H1 (cell line): Measurements from ENCODE around the gene PACSIN2. TPM values are rescaled to one million over a fixed set of nuclear protein-coding genes. Genes with fewer than 3 reads are reported as not detected.
A peak's percentile ranks its signal among the peaks of the same experiment; 100 is the strongest.

Experiments
- CTCF ChIA-PET: fragments of 300-600 bp; sonication (Branson Sonifier 250); formaldehyde crosslinking; loops from one replicate; lab custom pipeline; 2021; ENCODE audit not compliant: partially characterized antibody; lab: Charles Lee
- POLR2A ChIA-PET: fragments of 300-600 bp; sonication (Branson Sonifier 250); formaldehyde crosslinking; loops from one replicate; lab custom pipeline; 2021; ENCODE audit warnings: inconsistent platforms; ENCODE audit not compliant: partially characterized antibody; lab: Charles Lee
- DNase-seq, 2 experiments: peaks; one replicate each; pipeline versions ENCODE4 v3.0.0 to v3.0.0-alpha.2; 2010 to 2022; ENCODE audit warnings: low spot score in 2 of 2, low read depth in 1 of 2, mixed read lengths in 1 of 2
- FAIRE-seq: peaks from 2 replicates; lab custom pipeline; 2011; peaks lifted over from hg19 to GRCh38; lab: Jason Lieb, UNC
- H2AFZ ChIP-seq: 2 replicates; pipeline ENCODE4 v1.8.1; 2012; ENCODE audit warnings: low read length, inconsistent platforms
- H2AK5ac ChIP-seq: 2 replicates; pipeline ENCODE4 v1.6.1; 2013; ENCODE audit warnings: low read depth, low read length
- H2BK120ac ChIP-seq: replicated peaks from 2 replicates; pipeline ENCODE3; 2013; ENCODE audit warnings: low read depth, low read length, inconsistent platforms
- H2BK12ac ChIP-seq: 2 replicates; pipeline ENCODE4 v1.6.1; 2013; ENCODE audit warnings: low read depth, low read length
- H2BK15ac ChIP-seq: 2 replicates; pipeline ENCODE4 v1.6.1; 2013; ENCODE audit warnings: low read length
- H2BK20ac ChIP-seq: 2 replicates; pipeline ENCODE4 v1.6.1; 2013; ENCODE audit warnings: low read length
- H2BK5ac ChIP-seq: 2 replicates; pipeline ENCODE4 v1.6.1; 2013; ENCODE audit warnings: low read depth, low read length
- H3K14ac ChIP-seq: 2 replicates; pipeline ENCODE4 v1.6.1; 2013; ENCODE audit warnings: inconsistent platforms; ENCODE audit not compliant: insufficient read length
- H3K18ac ChIP-seq: 2 replicates; pipeline ENCODE4 v1.6.1; 2013; ENCODE audit warnings: low read length; ENCODE audit errors: extremely low read depth
- H3K23ac ChIP-seq: 2 replicates; pipeline ENCODE4 v1.6.1; 2013; ENCODE audit warnings: inconsistent platforms; ENCODE audit not compliant: insufficient read length
- H3K23me2 ChIP-seq: 2 replicates; pipeline ENCODE4 v1.6.1; 2013; ENCODE audit warnings: low read depth, low read length
- H3K27ac ChIP-seq: 2 replicates; pipeline ENCODE4 v1.6.1; 2011; ENCODE audit warnings: low read depth, low read length, inconsistent platforms
- H3K27me3 ChIP-seq, 4 experiments: replicated peaks in 1 of 4; 1 replicate in 1 of 4; 2 replicates in 3 of 4; pipeline versions ENCODE4 v1.6.1 to v1.8.1; 2011 to 2013; ENCODE audit warnings: low read length in 3 of 4, mild to moderate bottlenecking in 3 of 4, inconsistent platforms in 2 of 4, mixed read lengths in 2 of 4, moderate library complexity in 1 of 4; ENCODE audit not compliant: control insufficient read depth in 3 of 4, insufficient read depth in 3 of 4; ENCODE audit errors: extremely low read depth in 1 of 4
- H3K36me3 ChIP-seq, 4 experiments: 2 replicates each; pipeline versions ENCODE4 v1.6.1 to v1.8.1; 2011 to 2013; ENCODE audit warnings: mild to moderate bottlenecking in 4 of 4, low read length in 3 of 4, moderate library complexity in 2 of 4, control low read depth in 1 of 4, inconsistent platforms in 1 of 4; ENCODE audit not compliant: insufficient read depth in 4 of 4, control insufficient read depth in 2 of 4
- H3K4ac ChIP-seq: replicated peaks from 2 replicates; pipeline ENCODE3; 2013; ENCODE audit warnings: low read length, low read depth, mixed read lengths, inconsistent platforms; ENCODE audit not compliant: insufficient read length
- H3K4me1 ChIP-seq, 4 experiments: replicated peaks in 1 of 4; 1 replicate in 1 of 4; 2 replicates in 3 of 4; pipeline versions ENCODE4 v1.6.1 to v1.8.1; 2011 to 2013; ENCODE audit warnings: low read length in 3 of 4, inconsistent platforms in 2 of 4, mixed read lengths in 1 of 4; ENCODE audit not compliant: insufficient read depth in 4 of 4, control insufficient read depth in 3 of 4
- H3K4me2 ChIP-seq, 2 experiments: 2 replicates each; pipeline versions ENCODE4 v1.6.1 to v1.8.1; 2011 to 2013; ENCODE audit warnings: low read depth in 2 of 2, low read length in 2 of 2, control low read depth in 1 of 2, inconsistent platforms in 1 of 2, mild to moderate bottlenecking in 1 of 2; ENCODE audit not compliant: insufficient read depth in 1 of 2
- H3K4me3 ChIP-seq, 4 experiments: fragments of 200-600, 300-600 bp in 1 of 4; sonication (generic), shearing (Covaris generic), sonication (Bioruptor Twin) in 1 of 4; 2 replicates each; pipeline versions ENCODE4 v1.5.1 to v1.8.1; 2011 to 2016; ENCODE audit warnings: low read length in 4 of 4, low read depth in 3 of 4, control low read depth in 2 of 4, inconsistent platforms in 2 of 4, mild to moderate bottlenecking in 2 of 4, mixed read lengths in 1 of 4, moderate library complexity in 1 of 4; ENCODE audit not compliant: insufficient read depth in 2 of 4; ENCODE audit errors: extremely low read depth in 1 of 4
- H3K56ac ChIP-seq: replicated peaks from 2 replicates; pipeline ENCODE3; 2013; ENCODE audit warnings: low read depth, mild to moderate bottlenecking, mixed read lengths, low read length, inconsistent platforms; ENCODE audit not compliant: insufficient read length
- H3K79me1 ChIP-seq: 2 replicates; pipeline ENCODE4 v1.6.1; 2013; ENCODE audit warnings: low read depth, low read length, control low read depth
- H3K79me2 ChIP-seq, 2 experiments: 2 replicates each; pipeline versions ENCODE4 v1.6.1 to v1.8.1; 2012 to 2013; ENCODE audit warnings: low read length in 2 of 2, mild to moderate bottlenecking in 2 of 2, inconsistent platforms in 1 of 2; ENCODE audit not compliant: insufficient read depth in 2 of 2, control insufficient read depth in 1 of 2
- H3K9ac ChIP-seq, 4 experiments: replicated peaks in 1 of 4; 1 replicate in 1 of 4; 2 replicates in 3 of 4; pipeline versions ENCODE4 v1.6.1 to v1.8.1; 2011 to 2013; ENCODE audit warnings: low read depth in 3 of 4, low read length in 3 of 4, control low read depth in 2 of 4, mild to moderate bottlenecking in 2 of 4, moderate library complexity in 2 of 4, inconsistent platforms in 1 of 4; ENCODE audit errors: extremely low read depth in 1 of 4
- H3K9me3 ChIP-seq, 2 experiments: 2 replicates each; pipeline versions ENCODE4 v1.6.1 to v1.8.1; 2012 to 2013; ENCODE audit warnings: mild to moderate bottlenecking in 2 of 2, moderate library complexity in 2 of 2, control low read depth in 1 of 2, inconsistent platforms in 1 of 2, low read depth in 1 of 2, low read length in 1 of 2, mixed read lengths in 1 of 2; ENCODE audit not compliant: insufficient read depth in 2 of 2
- H4K20me1 ChIP-seq, 2 experiments: replicated peaks in 1 of 2; 2 replicates each; pipeline versions ENCODE3 to v1.8.1; 2011 to 2013; ENCODE audit warnings: inconsistent platforms in 2 of 2, low read length in 2 of 2, mild to moderate bottlenecking in 1 of 2; ENCODE audit not compliant: insufficient read depth in 2 of 2, control insufficient read depth in 1 of 2
- H4K5ac ChIP-seq: 2 replicates; pipeline ENCODE4 v1.6.1; 2013; ENCODE audit warnings: low read length, low read depth, mixed read lengths, inconsistent platforms; ENCODE audit not compliant: insufficient read length
- H4K8ac ChIP-seq: 2 replicates; pipeline ENCODE4 v1.8.0; 2013; ENCODE audit warnings: mild to moderate bottlenecking, moderate library complexity, low read length, inconsistent platforms; ENCODE audit not compliant: insufficient read depth; ENCODE audit errors: extremely low read depth
- H4K91ac ChIP-seq: replicated peaks from 2 replicates; pipeline ENCODE3; 2013; ENCODE audit warnings: low read length, mixed read lengths, inconsistent platforms; ENCODE audit not compliant: insufficient read length
- CHD2 ChIP-seq: IDR thresholded peaks from 2 replicates; pipeline ENCODE4 v1.6.1; 2012; ENCODE audit warnings: low read length, improper control_type of control experiment
- EP300 ChIP-seq, 2 experiments: IDR thresholded peaks; 1 replicate in 1 of 2; 2 replicates in 1 of 2; pipeline ENCODE4 v1.6.1; 2011 to 2012; ENCODE audit warnings: low read depth in 2 of 2, low read length in 2 of 2, mild to moderate bottlenecking in 2 of 2, borderline replicate concordance in 1 of 2, inconsistent platforms in 1 of 2, moderate library complexity in 1 of 2
- KDM4A ChIP-seq: IDR thresholded peaks from one replicate; pipeline ENCODE4 v1.7.1; 2012; ENCODE audit warnings: low read depth, mild to moderate bottlenecking, moderate library complexity, low read length, inconsistent platforms; ENCODE audit not compliant: severe bottlenecking
- KDM5A ChIP-seq: fragments of 200-600 bp; IDR thresholded peaks from 2 replicates; pipeline ENCODE4 v1.7.1; 2012; ENCODE audit warnings: mild to moderate bottlenecking, low read length, inconsistent platforms, mixed read lengths
- MAFK ChIP-seq: IDR thresholded peaks from 2 replicates; pipeline ENCODE4 v1.6.1; 2012; ENCODE audit warnings: low read depth, mild to moderate bottlenecking, improper control_type of control experiment, low read length
- RFX5 ChIP-seq: IDR thresholded peaks from 2 replicates; pipeline ENCODE4 v1.6.1; 2011; ENCODE audit warnings: low read depth, low read length, improper control_type of control experiment, borderline replicate concordance
- SIN3A ChIP-seq, 2 experiments: IDR thresholded peaks in 1 of 2; conservative IDR thresholded peaks in 1 of 2; 2 replicates each; pipeline ENCODE4 v1.6.1; 2011 to 2012; ENCODE audit warnings: low read length in 2 of 2, improper control_type of control experiment in 1 of 2, low read depth in 1 of 2, mild to moderate bottlenecking in 1 of 2
- SP1 ChIP-seq: IDR thresholded peaks from 2 replicates; pipeline ENCODE4 v1.6.1; 2011; ENCODE audit warnings: low read depth, low read length
- SP2 ChIP-seq: IDR thresholded peaks from 2 replicates; pipeline ENCODE4 v1.6.1; 2012; ENCODE audit warnings: mild to moderate bottlenecking, low read length, inconsistent platforms
- TCF12 ChIP-seq: IDR thresholded peaks from 2 replicates; pipeline ENCODE4 v1.6.1; 2011; ENCODE audit warnings: low read depth, mild to moderate bottlenecking, low read length
- YY1 ChIP-seq: IDR thresholded peaks from 2 replicates; pipeline ENCODE4 v1.6.1; 2011; ENCODE audit warnings: low read depth, mild to moderate bottlenecking, low read length
- ZNF274 ChIP-seq: IDR thresholded peaks from 2 replicates; pipeline ENCODE4 v1.7.0; 2012; ENCODE audit warnings: low read length, borderline replicate concordance; ENCODE audit errors: extremely low read depth
- WGBS, 2 experiments: shearing (Covaris generic) in 1 of 2; methylation state at CpG; one replicate each; pipeline versions ENCODE4 v1.1.6 to v1.1.7; 2013 to 2015; ENCODE audit warnings: low lambda C conversion rate in 2 of 2, mixed read lengths in 2 of 2, inconsistent platforms in 1 of 2, low coverage in 1 of 2, missing lambda C conversion rate in 1 of 2; ENCODE audit not compliant: insufficient replicate concordance in 2 of 2, insufficient coverage in 1 of 2, insufficient read length in 1 of 2; ENCODE audit errors: extremely low coverage in 1 of 2, missing lambda C conversion rate in 1 of 2; 5-methylcytosine and 5-hydroxymethylcytosine counted together
- polyA plus RNA-seq, 7 experiments: library from polyadenylated mRNA; depleted of rRNA in 3 of 7; stranded (reverse) in 5 of 7; unstranded in 2 of 7; fragments of >200 nt in 5 of 7; fragments of 200-250 nt in 2 of 7; gene quantifications; 1 replicate in 5 of 7; 2 replicates in 1 of 7; 4 replicates in 1 of 7; pipeline versions ENCODE4 v1.2.1 to v1.2.3, GENCODE V29; 2011 to 2013; ENCODE audit warnings: missing spikeins in 2 of 7, mixed read lengths in 2 of 7
- total RNA-seq: library from RNA; stranded (reverse); fragmentation: NEBNext Ultra II Directional; extraction: Animal tissue kit (Norgen Biotek cat#: 25700); gene quantifications from 2 replicates; pipeline ENCODE4 v1.2.1, GENCODE V29; 2021

The PACSIN2 gene
- total and polyA plus RNA-seq, 2 of the 8 experiments (the other 6 are each of a cell fraction or from before 2014, with no cell fraction given), result 44.8 to 64.2 TPM

GRCh38 chr22:42964994-42965699, 49.8 kb downstream of the PACSIN2 start:
- Histone ChIP-seq H3K56ac (no peak overlapping the region), H3K79me1 (peaks cover 6% of the 10 kb centered on the region; the same call in 1 of the 2 replicates), H3K36me3 (no peaks in the 10 kb centered on the region), H3K14ac (no peak overlapping the region), H2BK20ac (no peak overlapping the region), H2AK5ac (no peak overlapping the region), H3K4me3 (peak overlapping the region in 1 of 4 experiments; percentile 36; a peak in 3 of 8 replicates), H2AFZ (no peak overlapping the region), H2BK15ac (no peak overlapping the region), H3K4me2 (peak overlapping the region; percentile 54 to 64), H2BK5ac (peak overlapping the region; percentile 35; the same call in 1 of the 2 replicates), H3K18ac (no peak overlapping the region), H2BK120ac (no peak overlapping the region), H3K9me3 (no peaks in the 10 kb centered on the region), H4K20me1 (peaks cover 11 to 31% of the 10 kb centered on the region in 2 experiments), H3K79me2 (peaks cover 0 to 62% of the 10 kb centered on the region in 2 experiments; a peak in 3 of 4 replicates), H4K8ac (no peak overlapping the region), H3K23ac (no peak overlapping the region), H4K91ac (no peak overlapping the region), H4K5ac (no peak overlapping the region), H3K27ac (no peak overlapping the region), H3K23me2 (peaks cover 2% of the 10 kb centered on the region; the same call in 1 of the 2 replicates), H3K9ac (no peak overlapping the region), H3K27me3 (no peaks in the 10 kb centered on the region), H3K4me1 (peaks cover 12 to 26% (median 24%) of the 10 kb centered on the region in 4 experiments), H2BK12ac (no peak overlapping the region), H3K4ac (no peak overlapping the region)
- peak; percentile 93 for FAIRE-seq
- no peak for DNase-seq
- WGBS, 2 experiments, result 15% methylated on average over 6 of the region's 6 CpGs; no CpG with 5 or more reads in 1 of the 2 experiments
- CTCF ChIA-PET, result interaction anchor here (0.5 to 2.7 kb wide), 12 partner anchors 11 to 224 kb away, joined by 3 to 8 read pairs (median 3); partner anchors contain the start of gene PACSIN2
- POLR2A ChIA-PET, result interaction anchor here (0.5 to 3.0 kb wide), 5 partner anchors 11 to 83 kb away, joined by 3 to 15 read pairs (median 4); partner anchors contain the start of gene PACSIN2
- TF ChIP-seq KDM5A (no peak), SP1 (peak; percentile 30; the same call in 1 of the 2 replicates), SIN3A (conservative IDR thresholded peaks at IDR 0.05 in 1 of 2, IDR thresholded peaks at IDR 0.05 in 1 of 2; ENCODE audit: low read depth in 1 of 2, low read length in 2 of 2) (peak; percentile 97), CHD2 (no peak), MAFK (no peak), EP300 (IDR thresholded peaks at IDR 0.05; ENCODE audit: borderline replicate concordance in 1 of 2, low read depth in 2 of 2, low read length in 2 of 2) (peak in 1 of 2 experiments; percentile 16; a peak in 1 of 3 replicates), ZNF274 (no peak), TCF12 (peak; percentile 62; the same call in 1 of the 2 replicates), KDM4A (no peak), SP2 (no peak), YY1 (no peak), RFX5 (no peak)
